Uterus (tissue), 4 donors: Measurements from ENCODE around the gene PRR5L. TPM values are rescaled to one million over a fixed set of nuclear protein-coding genes. Genes with fewer than 3 reads are reported as not detected.

Experiments
- DNase-seq, 2 donors: peaks; one replicate each; pipeline ENCODE4 v3.0.0-alpha.2; 2019 to 2020
- H3K27ac ChIP-seq, 2 donors: fragments of 200-600 bp; sonication (generic); 1 replicate in 1 of 2; 2 replicates in 1 of 2; pipeline ENCODE4 v1.5.1; 2016 to 2018
- H3K27me3 ChIP-seq, 2 donors: fragments of 200-600 bp; sonication (generic); one replicate each; pipeline ENCODE4 v1.5.1; 2018 to 2019; ENCODE audit warnings: control low read depth in 1 of 2
- H3K36me3 ChIP-seq, 2 donors: fragments of 200-600 bp; sonication (generic); one replicate each; pipeline ENCODE4 v1.5.1; 2019; ENCODE audit warnings: control low read depth in 1 of 2
- H3K4me1 ChIP-seq, 2 donors: fragments of 200-600 bp; sonication (generic); one replicate each; pipeline ENCODE4 v1.5.1; 2018 to 2019; ENCODE audit warnings: control low read depth in 1 of 2
- H3K4me3 ChIP-seq, 2 donors: fragments of 200-600 bp; sonication (generic); 1 replicate in 1 of 2; 2 replicates in 1 of 2; pipeline ENCODE4 v1.5.1; 2018 to 2019; ENCODE audit warnings: mild to moderate bottlenecking in 1 of 2
- H3K9me3 ChIP-seq, 2 donors: fragments of 200-600 bp; sonication (generic); one replicate each; pipeline ENCODE4 v1.5.1; 2019; ENCODE audit warnings: control low read depth in 1 of 2
- POLR2A ChIP-seq, 2 donors: fragments of 450-650 bp; IDR thresholded peaks; one replicate each; pipeline ENCODE4 v1.6.1; 2016; ENCODE audit warnings: antibody characterized with exemption in 2 of 2, mild to moderate bottlenecking in 1 of 2, moderate library complexity in 1 of 2
- intact Hi-C: fragments of 100-400 bp; cut with DNase I; formaldehyde crosslinking; loops from one replicate; pipeline ENCODE4 v1.15.1; 2023; ENCODE audit warnings: low total_unique reads
- total RNA-seq, 4 donors: library from RNA; depleted of rRNA in 3 of 4; stranded (reverse); fragments of >200 nt in 3 of 4; gene quantifications; one replicate each; pipeline versions ENCODE4 v1.1.0 to v1.2.4, GENCODE V29; 2014 to 2023
- TF ChIP-seq, protein P1 (sequence below), 4 experiments: fragments of 200-600 bp in 2 of 4; fragments of 450-650 bp in 2 of 4; sonication (generic) in 2 of 4; IDR thresholded peaks; one replicate each; pipeline ENCODE4 v1.5.1; 2016 to 2019; ENCODE audit warnings: antibody characterized with exemption in 4 of 4, mild to moderate bottlenecking in 2 of 4, moderate library complexity in 1 of 4
- donor health status: DM: yes; HTN: yes; CAD: no.

The PRR5L gene
- total RNA-seq, 4 donors from 2014 or later = 7.7 to 62.1 (median 27.8) TPM

DNA sequence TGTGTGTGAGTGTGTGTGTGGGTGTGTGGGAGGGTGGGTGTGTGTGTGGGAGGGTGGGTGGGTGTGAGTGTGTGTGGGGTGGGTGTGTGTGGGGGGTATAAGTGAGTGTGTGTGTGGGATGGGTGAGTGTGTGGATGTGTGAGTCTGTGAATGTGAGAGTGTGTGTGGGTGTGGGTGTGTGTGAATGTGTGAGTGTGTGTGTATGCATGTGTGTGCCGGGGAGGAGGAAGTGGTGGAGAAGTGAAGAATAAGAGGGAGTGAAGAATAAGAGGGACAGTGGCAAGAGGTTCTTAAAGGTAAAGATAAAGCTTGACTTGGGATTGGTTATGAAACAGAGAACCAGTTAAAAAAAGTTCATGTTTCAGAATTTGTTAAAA, 54.0 kb downstream of the PRR5L start:
- DNase-seq = no peak
- intact Hi-C loops = no loop called here

DNA sequence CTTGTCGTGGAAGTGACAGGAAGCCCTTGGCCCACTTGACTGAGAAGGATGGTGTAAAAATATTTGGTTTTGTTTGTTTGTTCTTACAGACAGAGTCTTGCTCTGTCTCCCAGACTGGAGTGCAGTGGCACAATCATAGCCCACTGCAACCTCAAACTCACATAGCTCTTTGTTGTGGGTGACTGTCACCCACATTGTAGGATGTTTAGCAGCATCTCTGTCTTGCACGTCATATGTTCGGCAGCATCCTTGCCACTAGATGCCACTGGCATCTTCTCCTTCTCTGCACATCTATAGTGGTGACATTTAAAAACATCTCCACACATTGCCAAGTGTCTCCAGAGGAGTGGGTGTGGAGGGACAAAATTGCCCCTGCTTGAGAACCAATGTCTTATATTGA, 56.8 kb downstream of the PRR5L start:
- no peak for TF ChIP-seq POLR2A (IDR thresholded peaks at IDR 0.05)
- TF ChIP-seq, protein P1, sequence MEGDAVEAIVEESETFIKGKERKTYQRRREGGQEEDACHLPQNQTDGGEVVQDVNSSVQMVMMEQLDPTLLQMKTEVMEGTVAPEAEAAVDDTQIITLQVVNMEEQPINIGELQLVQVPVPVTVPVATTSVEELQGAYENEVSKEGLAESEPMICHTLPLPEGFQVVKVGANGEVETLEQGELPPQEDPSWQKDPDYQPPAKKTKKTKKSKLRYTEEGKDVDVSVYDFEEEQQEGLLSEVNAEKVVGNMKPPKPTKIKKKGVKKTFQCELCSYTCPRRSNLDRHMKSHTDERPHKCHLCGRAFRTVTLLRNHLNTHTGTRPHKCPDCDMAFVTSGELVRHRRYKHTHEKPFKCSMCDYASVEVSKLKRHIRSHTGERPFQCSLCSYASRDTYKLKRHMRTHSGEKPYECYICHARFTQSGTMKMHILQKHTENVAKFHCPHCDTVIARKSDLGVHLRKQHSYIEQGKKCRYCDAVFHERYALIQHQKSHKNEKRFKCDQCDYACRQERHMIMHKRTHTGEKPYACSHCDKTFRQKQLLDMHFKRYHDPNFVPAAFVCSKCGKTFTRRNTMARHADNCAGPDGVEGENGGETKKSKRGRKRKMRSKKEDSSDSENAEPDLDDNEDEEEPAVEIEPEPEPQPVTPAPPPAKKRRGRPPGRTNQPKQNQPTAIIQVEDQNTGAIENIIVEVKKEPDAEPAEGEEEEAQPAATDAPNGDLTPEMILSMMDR (IDR thresholded peaks at IDR 0.05) = no peak
- DNase-seq = no peak
- H3K4me1 ChIP-seq = no peaks in the 10 kb centered on the region
- H3K36me3 ChIP-seq = no peaks in the 10 kb centered on the region
- H3K4me3 ChIP-seq = no peak overlapping the region
- intact Hi-C loops = no loop called here
- no peak overlapping the region for H3K27ac ChIP-seq
- H3K9me3 ChIP-seq = no peaks in the 10 kb centered on the region
- H3K27me3 ChIP-seq = no peaks in the 10 kb centered on the region

More for the DNA sequence above, 54.0 kb downstream of the PRR5L start:
- Histone ChIP-seq H3K27me3 (no peaks in the 10 kb centered on the region), H3K4me1 (no peaks in the 10 kb centered on the region), H3K4me3 (no peak overlapping the region), H3K9me3 (no peaks in the 10 kb centered on the region), H3K27ac (no peak overlapping the region), H3K36me3 (no peaks in the 10 kb centered on the region)
- no peak for TF ChIP-seq POLR2A (IDR thresholded peaks at IDR 0.05)
- TF ChIP-seq, protein P1 (IDR thresholded peaks at IDR 0.05) = no peak

DNA sequence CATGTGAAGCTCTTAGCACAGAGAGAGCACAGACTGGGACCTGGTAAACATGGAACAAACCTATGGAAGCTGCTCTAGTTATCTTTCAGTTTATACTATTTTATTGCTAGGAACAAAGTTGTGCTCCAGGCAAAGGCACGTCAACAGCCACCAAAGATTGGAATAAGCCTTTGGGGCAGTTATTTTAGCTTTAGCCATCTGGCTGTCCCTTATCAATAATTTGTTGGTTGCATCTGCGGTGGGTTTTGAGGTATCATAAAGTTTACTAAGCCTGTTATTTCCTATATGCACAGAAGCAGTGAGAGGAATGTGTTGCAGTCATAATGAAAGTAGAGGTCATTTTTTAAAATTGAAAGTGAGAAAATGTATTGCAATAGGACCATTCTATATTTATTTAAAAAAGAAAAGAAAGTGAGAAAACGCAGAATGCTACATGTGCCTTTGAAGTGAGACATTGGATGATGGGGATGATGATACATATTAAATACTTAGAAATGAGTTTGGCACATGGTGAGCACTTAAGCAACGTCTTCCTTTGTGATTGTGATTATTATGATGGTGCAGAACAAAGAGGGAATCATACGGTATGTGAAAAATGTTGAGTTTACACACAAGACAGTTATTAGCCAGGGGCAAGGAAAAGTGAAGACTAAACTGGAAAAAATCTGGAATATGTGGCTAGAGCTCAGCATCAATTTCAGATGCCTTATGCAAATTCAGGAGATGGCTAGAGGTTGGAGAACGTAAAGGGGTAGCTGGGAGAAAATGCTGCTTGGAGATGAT, 58.3 kb downstream of the PRR5L start:
- no peak for TF ChIP-seq POLR2A (IDR thresholded peaks at IDR 0.05)
- TF ChIP-seq, protein P1 (IDR thresholded peaks at IDR 0.05) = no peak
- Histone ChIP-seq H3K27me3 (no peaks in the 10 kb centered on the region), H3K4me1 (no peaks in the 10 kb centered on the region), H3K27ac (no peak overlapping the region), H3K9me3 (no peaks in the 10 kb centered on the region), H3K4me3 (no peak overlapping the region), H3K36me3 (no peaks in the 10 kb centered on the region)
- intact Hi-C loops = no loop called here
- no peak for DNase-seq

DNA sequence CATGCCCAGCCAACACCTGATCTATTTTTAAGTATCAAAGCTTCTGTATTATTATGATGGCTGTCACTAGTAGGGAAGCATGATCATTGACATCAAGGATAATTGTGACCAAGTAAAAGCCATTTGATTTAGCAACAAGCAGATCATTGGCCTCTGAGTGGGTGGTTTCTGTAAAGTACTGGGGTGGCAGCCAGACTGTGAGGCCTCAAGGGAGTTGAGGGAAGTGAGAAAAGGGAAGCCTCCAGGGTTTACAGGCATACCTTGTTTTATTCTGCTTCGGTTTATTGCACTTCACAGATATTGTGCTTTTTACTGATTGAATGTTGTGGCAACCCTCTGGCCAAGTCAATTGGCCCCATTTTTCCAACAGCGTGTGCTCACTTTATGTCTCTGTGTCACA, 60.1 kb downstream of the PRR5L start:
- Histone ChIP-seq H3K4me3 (no peak overlapping the region), H3K4me1 (no peaks in the 10 kb centered on the region), H3K27ac (no peak overlapping the region), H3K27me3 (no peaks in the 10 kb centered on the region), H3K9me3 (no peaks in the 10 kb centered on the region), H3K36me3 (no peaks in the 10 kb centered on the region)
- no peak for DNase-seq
- intact Hi-C loops = no loop called here
- TF ChIP-seq, protein P1 (IDR thresholded peaks at IDR 0.05) = no peak
- TF ChIP-seq POLR2A (IDR thresholded peaks at IDR 0.05) = no peak

DNA sequence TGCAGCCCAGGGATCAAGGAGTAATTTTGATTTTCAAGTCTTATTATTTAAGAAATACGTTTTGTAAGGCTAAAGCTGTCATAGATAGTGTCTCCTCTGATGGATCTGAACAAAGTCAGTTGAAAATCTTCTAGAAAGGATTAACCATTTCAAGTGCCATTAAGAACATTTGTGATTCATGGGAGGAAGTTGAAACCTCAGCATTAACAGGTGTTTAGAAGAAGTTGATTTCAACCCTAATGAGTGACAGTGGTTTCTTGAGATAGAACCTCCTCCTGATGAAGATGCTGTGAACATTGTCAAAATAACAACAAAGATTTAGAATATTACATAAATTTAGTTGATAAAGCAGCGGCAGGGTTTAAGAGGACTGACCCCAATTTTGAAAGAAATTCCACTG, 61.7 kb downstream of the PRR5L start:
- H3K4me3 ChIP-seq = no peak overlapping the region
- no peaks in the 10 kb centered on the region for H3K36me3 ChIP-seq
- no peaks in the 10 kb centered on the region for H3K4me1 ChIP-seq
- H3K27me3 ChIP-seq = no peaks in the 10 kb centered on the region
- H3K27ac ChIP-seq = no peak overlapping the region
- H3K9me3 ChIP-seq = no peaks in the 10 kb centered on the region
- intact Hi-C loops = no loop called here
- no peak for DNase-seq
- TF ChIP-seq POLR2A (IDR thresholded peaks at IDR 0.05) = no peak
